GM21360 (cell line): ENCODE data around the gene CNST.
"Not testable (repeated sequence)": the region's sequence is repeated elsewhere in the genome, so short reads cannot be mapped to it uniquely, and the experiment has no call there.

Experiments
- ATAC-seq: cut with Tn5 transposase; IDR thresholded peaks from one replicate; pipeline ENCODE4 v1.9.1; 2021; ENCODE audit warnings: mild to moderate bottlenecking, moderate library complexity; ENCODE audit not compliant: unreplicated experiment

Gene CNST

GRCh38 chr1:246708166-246708565, 141.9 kb downstream of the CNST start:
- no peak for ATAC-seq

- ATAC-seq: no peak
These were observed 142.9 kb downstream of the CNST start for GRCh38 chr1:246709196-246709595.

- ATAC-seq: no peak
These were observed 143.6 kb downstream of the CNST start for GRCh38 chr1:246709835-246710234.

DNA sequence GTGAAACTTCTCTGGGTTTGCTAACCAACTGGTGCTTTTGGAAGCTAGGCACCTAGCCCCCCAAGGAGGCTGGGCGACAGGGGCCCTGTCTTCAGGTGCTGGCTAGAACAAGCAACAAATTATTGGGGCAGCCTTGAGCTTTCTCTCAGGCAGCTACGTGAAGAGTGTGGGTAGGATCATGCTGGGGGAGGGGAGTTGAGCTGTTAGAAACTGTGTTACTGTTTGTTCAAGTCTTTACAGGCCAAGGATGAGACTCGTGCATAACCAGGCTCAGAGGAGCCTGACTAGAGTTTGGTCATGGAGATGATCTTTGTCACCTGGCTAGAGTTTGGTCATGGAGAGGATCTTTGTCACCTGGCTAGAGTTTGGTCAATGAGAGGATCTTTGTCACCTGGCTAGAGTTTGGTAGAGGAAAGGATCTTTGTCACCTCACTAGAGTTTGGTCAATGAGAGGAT, 145.3 kb downstream of the CNST start:
- no peak for ATAC-seq

GRCh38 chr1:246712428-246712827, 146.2 kb downstream of the CNST start:
- not testable (repeated sequence) for ATAC-seq
